Measurements from ENCODE around the gene AIF1L.
"Not testable (repeated sequence)": the region's sequence is repeated elsewhere in the genome, so short reads cannot be mapped to it uniquely, and the experiment has no call there.

AIF1L gene

GRCh38 chr9:131099845-131100244, 3.5 kb downstream of the AIF1L start:
- DNase-seq: not testable (repeated sequence)

- DNase-seq: no peak
Observed at GRCh38 chr9:131100445-131100844, 4.1 kb downstream of the AIF1L start.

GRCh38 chr9:131101207-131101964, 5.1 kb downstream of the AIF1L start:
- DNase-seq: no peak

GRCh38 chr9:131103024-131103423, 6.7 kb downstream of the AIF1L start:
- no peak for DNase-seq

GRCh38 chr9:131103535-131103934, 7.2 kb downstream of the AIF1L start:
- no peak for DNase-seq

- DNase-seq: no peak
Observed at GRCh38 chr9:131104016-131104740, 7.8 kb downstream of the AIF1L start.

- DNase-seq: no peak
Observed at GRCh38 chr9:131105952-131106351, 9.6 kb downstream of the AIF1L start.

- no peak for DNase-seq
Observed at GRCh38 chr9:131107760-131108159, 11.4 kb downstream of the AIF1L start.

- DNase-seq: no peak
Observed at GRCh38 chr9:131111186-131111853, 15.0 kb downstream of the AIF1L start.

- no peak for DNase-seq
Observed at GRCh38 chr9:131111854-131112311, 15.6 kb downstream of the AIF1L start.

GRCh38 chr9:131112374-131113154, 16.2 kb downstream of the AIF1L start:
- DNase-seq: no peak

- DNase-seq: no peak
Observed at GRCh38 chr9:131113655-131114054, 17.3 kb downstream of the AIF1L start.

GRCh38 chr9:131114084-131114535, 17.8 kb downstream of the AIF1L start:
- no peak for DNase-seq

- not testable (repeated sequence) for DNase-seq
Observed at GRCh38 chr9:131115360-131115742, 19.0 kb downstream of the AIF1L start.

- no peak for DNase-seq
Observed at GRCh38 chr9:131116281-131117120, 20.2 kb downstream of the AIF1L start.

- DNase-seq: no peak
Observed at GRCh38 chr9:131117121-131117761, 20.9 kb downstream of the AIF1L start.

GRCh38 chr9:131117762-131118145, 21.4 kb downstream of the AIF1L start:
- no peak for DNase-seq

GRCh38 chr9:131119600-131119999, 23.3 kb downstream of the AIF1L start:
- no peak for DNase-seq

- no peak for DNase-seq
Observed at GRCh38 chr9:131120620-131121228, 24.4 kb downstream of the AIF1L start.

- DNase-seq: no peak
Observed at GRCh38 chr9:131121346-131121745, 25.0 kb downstream of the AIF1L start.

- DNase-seq: no peak
Observed at GRCh38 chr9:131122158-131122557, 25.8 kb downstream of the AIF1L start.

Data from NCI-H510A (cell line).